NCI-H146 (cell line): ENCODE results near the gene PRG3.
A peak's percentile ranks its signal among the peaks of the same experiment; 100 is the strongest.

Source experiments
- DNase-seq: peaks from one replicate; lab custom pipeline; 2025; lab: John Stamatoyannopoulos, UW

The PRG3 gene

GRCh38 chr11:57380975-57381374 is at the start of gene PRG3:
TSS of gene PRG3 (minus strand) at chr11:57381150. CDS start at chr11:57380708, 442 bp downstream.
- DNase-seq: no peak

GRCh38 chr11:57429946-57430345 is 49.0 kb upstream of the PRG3 start:
- peak; percentile 11 for DNase-seq

GRCh38 chr11:57428643-57429042 is 47.7 kb upstream of the PRG3 start:
- no peak for DNase-seq

- DNase-seq: no peak
These were observed 46.8 kb upstream of the PRG3 start for GRCh38 chr11:57427727-57428082.

- peak; percentile 82 for DNase-seq
These were observed 46.2 kb upstream of the PRG3 start, which contains the start of gene SLC43A3 for GRCh38 chr11:57426929-57427726. TSS of gene SLC43A3 (minus strand) at chr11:57427121. CDS start at chr11:57426172, 949 bp downstream.

GRCh38 chr11:57426439-57426928 is 45.5 kb upstream of the PRG3 start:
- DNase-seq: peak; percentile 86

- DNase-seq: no peak
These were observed 44.9 kb upstream of the PRG3 start for GRCh38 chr11:57425565-57426438.

GRCh38 chr11:57424792-57425564 is 44.0 kb upstream of the PRG3 start:
- peak; percentile 40 for DNase-seq

- DNase-seq: no peak
These were observed 43.3 kb upstream of the PRG3 start for GRCh38 chr11:57424137-57424791.

- no peak for DNase-seq
These were observed 41.7 kb upstream of the PRG3 start for GRCh38 chr11:57422669-57423068.

- DNase-seq: no peak
These were observed 40.9 kb upstream of the PRG3 start for GRCh38 chr11:57421805-57422204.

GRCh38 chr11:57421066-57421465 is 40.1 kb upstream of the PRG3 start:
- DNase-seq: no peak

GRCh38 chr11:57419146-57419545 is 38.2 kb upstream of the PRG3 start:
- DNase-seq: no peak

- DNase-seq: no peak
These were observed 37.2 kb upstream of the PRG3 start for GRCh38 chr11:57418131-57418530.

GRCh38 chr11:57417056-57417455 is 36.1 kb upstream of the PRG3 start:
- no peak for DNase-seq

GRCh38 chr11:57416436-57416835 is 35.5 kb upstream of the PRG3 start:
- DNase-seq: no peak

- DNase-seq: no peak
These were observed 33.8 kb upstream of the PRG3 start for GRCh38 chr11:57414612-57415212.

GRCh38 chr11:57413681-57414080 is 32.7 kb upstream of the PRG3 start:
- no peak for DNase-seq

GRCh38 chr11:57410287-57410686 is 29.3 kb upstream of the PRG3 start:
- no peak for DNase-seq

GRCh38 chr11:57409321-57410100 is 28.6 kb upstream of the PRG3 start:
- no peak for DNase-seq
